NCI-H146 treated with DMSO at 0.1 percent for 48 hours (cell line): ENCODE data around the gene ITPR1.

Experiments used
- DNase-seq: peaks from one replicate; lab custom pipeline; 2025; ENCODE audit not compliant: unreplicated experiment; lab: John Stamatoyannopoulos, UW

The ITPR1 gene

GRCh38 chr3:4478261-4478660, 14.9 kb upstream of the ITPR1 start:
- no peak for DNase-seq

GRCh38 chr3:4491855-4492207, 1.3 kb upstream of the ITPR1 start:
- DNase-seq = no peak

GRCh38 chr3:4492208-4493013, 737 bp upstream of the ITPR1 start:
- no peak for DNase-seq

- DNase-seq = no peak
These were observed 1.1 kb downstream of the ITPR1 start for GRCh38 chr3:4493941-4494894.

GRCh38 chr3:4494895-4495264, 1.7 kb downstream of the ITPR1 start:
- DNase-seq = no peak

GRCh38 chr3:4495294-4496086, 2.3 kb downstream of the ITPR1 start:
- no peak for DNase-seq

GRCh38 chr3:4496087-4496452, 2.9 kb downstream of the ITPR1 start:
- DNase-seq = no peak

- no peak for DNase-seq
These were observed 4.0 kb downstream of the ITPR1 start for GRCh38 chr3:4497005-4497692.

GRCh38 chr3:4497843-4498324, 4.7 kb downstream of the ITPR1 start:
- DNase-seq = no peak

GRCh38 chr3:4498446-4498845, 5.3 kb downstream of the ITPR1 start:
- no peak for DNase-seq

GRCh38 chr3:4501437-4501836, 8.3 kb downstream of the ITPR1 start:
- DNase-seq = no peak

- no peak for DNase-seq
These were observed 8.8 kb downstream of the ITPR1 start for GRCh38 chr3:4501927-4502326.

- no peak for DNase-seq
These were observed 9.9 kb downstream of the ITPR1 start for GRCh38 chr3:4503050-4503449.

GRCh38 chr3:4504340-4505261, 11.5 kb downstream of the ITPR1 start:
- DNase-seq = no peak

GRCh38 chr3:4505688-4506558, 12.8 kb downstream of the ITPR1 start:
- DNase-seq = no peak

- no peak for DNase-seq
These were observed 13.4 kb downstream of the ITPR1 start for GRCh38 chr3:4506559-4507023.

GRCh38 chr3:4507024-4507596, 14.0 kb downstream of the ITPR1 start:
- no peak for DNase-seq
